NCI-H128 (cell line): Measurements from ENCODE around the gene COX18.

Source experiments
- DNase-seq: peaks from one replicate; lab custom pipeline; 2025; ENCODE audit not compliant: unreplicated experiment; lab: John Stamatoyannopoulos, UW

Gene COX18

DNA sequence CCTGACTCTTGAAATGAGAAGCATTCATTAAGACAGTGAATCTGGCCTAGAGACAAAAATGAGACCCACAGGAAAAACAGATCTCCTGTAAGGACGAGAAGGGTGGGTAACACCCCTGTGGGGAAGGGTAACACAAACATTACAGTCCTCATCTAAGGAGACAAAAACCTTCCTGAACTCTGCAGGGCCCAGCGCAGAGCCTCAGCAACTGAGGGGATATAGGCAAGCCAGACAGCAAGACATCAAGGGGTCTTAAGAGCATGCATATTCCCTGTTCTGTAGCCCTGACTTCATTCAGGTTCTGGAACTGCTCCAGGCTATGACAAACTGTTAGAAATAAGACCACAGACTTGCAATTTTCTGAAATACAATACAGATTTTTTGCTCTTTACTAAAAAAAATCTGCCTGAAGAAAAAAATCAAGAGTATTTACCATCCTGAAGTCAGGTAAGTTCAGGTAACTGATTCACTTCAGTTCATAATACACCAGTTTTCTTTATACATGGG, 15.5 kb downstream of the COX18 start:
- no peak for DNase-seq

DNA sequence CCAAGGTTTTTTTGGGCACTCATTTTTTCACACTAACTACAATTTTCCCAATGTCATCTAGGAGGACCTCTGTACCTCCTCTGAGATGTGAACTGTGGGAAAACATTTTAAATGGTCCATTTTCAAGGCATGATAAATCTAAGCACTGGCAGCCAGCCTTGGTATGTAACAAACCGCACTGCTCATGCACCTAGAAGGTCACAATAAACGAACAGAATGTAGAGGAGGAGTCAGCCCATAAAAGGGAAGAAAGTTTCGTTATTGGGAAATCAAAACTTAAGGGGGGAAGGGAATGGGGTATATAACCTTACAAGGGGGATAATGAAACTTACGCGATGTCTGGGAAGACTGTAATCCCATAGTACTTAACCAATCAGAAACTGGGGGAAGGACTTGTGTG, 16.4 kb downstream of the COX18 start:
- no peak for DNase-seq

DNA sequence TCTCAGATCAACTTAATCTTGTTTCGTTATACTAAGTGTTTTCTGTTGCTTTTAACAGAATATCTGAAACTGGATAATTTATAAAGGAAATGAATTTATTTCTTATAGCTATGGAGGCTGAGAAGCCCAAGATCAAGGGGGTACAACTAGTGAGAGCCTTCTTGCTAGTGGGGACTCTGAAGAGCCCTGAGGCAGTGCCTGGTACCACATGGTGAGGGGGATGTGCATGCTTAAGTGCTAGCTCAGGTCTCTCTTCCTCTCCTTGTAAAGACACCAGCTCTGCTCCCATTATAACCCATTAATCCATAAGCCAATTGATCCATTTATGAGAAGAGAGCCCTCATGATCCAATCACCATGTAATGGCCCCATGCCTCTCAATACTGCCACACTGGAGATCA, 17.9 kb downstream of the COX18 start:
- no peak for DNase-seq

DNA sequence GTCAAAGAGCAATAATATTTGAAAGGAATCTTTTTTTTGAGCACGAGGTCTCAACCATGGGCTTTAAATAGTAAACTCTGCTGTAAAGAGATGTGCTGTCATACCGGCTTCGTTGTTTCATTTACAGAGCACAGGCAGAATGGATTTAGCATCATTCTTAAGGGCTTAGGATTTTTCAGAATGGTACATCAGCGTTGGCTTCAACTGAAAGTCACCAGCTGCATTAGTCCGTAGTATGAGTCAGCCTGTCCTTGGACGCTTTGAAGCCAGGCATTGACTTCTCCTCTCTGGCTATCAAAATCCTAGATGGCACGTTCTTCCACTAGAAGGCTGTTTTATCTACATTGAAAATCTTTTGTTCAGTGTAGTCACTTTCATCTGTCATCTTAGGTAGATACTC, 23.6 kb downstream of the COX18 start:
- DNase-seq = no peak

DNA sequence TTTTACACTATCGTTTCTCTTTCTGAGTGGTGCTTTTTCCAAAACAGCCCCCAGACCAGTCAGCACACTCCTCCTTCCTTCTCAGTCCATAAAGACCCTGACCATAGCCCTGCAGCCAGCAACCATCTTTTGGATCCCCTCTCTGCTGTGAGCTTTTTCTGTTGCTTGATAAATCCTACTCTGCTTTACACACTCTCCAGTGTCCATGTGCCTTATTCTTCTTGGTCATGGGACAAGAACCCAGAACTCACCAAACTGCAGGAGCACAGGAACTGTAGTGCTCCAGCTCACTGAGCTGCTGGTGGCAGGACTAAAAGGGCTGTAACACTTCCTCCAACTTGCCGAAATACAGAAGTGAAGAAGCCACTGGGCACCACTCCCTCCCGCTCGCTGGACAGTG, 32.5 kb downstream of the COX18 start:
- DNase-seq = no peak

DNA sequence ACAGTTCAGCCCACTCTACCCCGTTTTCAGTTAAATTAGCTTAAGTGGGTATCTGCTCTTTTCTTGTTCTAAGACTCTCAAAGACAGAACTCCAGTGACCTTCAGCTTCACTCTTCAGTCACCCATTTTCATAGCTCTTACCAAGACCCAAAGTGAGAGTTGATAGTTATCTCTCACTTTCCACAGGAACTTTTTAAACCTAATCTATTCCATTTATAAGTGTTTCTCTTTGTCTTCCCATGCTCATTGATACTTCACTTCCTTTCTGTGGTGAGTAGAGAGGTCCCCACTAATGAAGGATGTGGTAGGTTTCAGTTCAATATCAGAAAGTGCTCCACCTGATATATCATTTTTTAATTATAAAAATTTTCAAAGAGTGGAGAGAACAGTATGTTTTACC, 33.4 kb downstream of the COX18 start:
- no peak for DNase-seq

DNA sequence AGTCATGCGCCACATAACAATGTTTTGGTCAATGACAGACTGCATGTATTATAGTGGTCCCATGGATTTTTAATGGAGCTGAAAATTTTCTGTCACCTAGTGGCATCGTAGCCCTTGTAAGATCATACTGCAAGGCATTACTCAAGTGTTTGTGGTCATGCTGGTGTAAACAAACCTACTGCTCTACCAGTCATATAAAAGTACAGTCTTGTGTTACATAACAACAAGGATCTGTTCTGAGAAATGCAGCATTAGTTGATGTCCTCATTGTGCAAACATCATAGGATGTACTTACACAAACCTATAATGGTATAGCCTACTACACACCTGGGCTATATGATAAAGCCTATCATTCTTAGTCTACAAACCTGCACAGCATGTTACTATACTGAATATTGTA, 34.6 kb downstream of the COX18 start:
- DNase-seq = no peak

DNA sequence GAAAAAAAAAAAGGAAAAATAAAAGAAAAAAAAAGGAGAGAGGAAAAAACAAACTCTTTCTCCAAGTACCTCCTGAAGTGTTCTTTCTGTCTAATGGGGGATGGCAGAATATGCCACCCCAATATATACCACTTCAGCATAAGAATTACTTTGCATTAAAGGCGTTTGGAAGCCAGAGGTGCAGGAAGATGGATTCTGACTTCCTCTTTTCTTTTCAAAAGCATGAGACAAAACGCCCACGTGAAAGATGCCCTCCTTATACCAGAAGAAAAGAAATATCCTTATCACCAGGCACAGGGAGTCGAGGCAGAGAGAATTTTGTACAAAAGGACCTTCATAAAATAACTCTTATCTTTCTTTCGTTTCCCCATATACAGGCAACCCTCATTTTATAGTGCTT, 40.9 kb downstream of the COX18 start:
- no peak for DNase-seq

DNA sequence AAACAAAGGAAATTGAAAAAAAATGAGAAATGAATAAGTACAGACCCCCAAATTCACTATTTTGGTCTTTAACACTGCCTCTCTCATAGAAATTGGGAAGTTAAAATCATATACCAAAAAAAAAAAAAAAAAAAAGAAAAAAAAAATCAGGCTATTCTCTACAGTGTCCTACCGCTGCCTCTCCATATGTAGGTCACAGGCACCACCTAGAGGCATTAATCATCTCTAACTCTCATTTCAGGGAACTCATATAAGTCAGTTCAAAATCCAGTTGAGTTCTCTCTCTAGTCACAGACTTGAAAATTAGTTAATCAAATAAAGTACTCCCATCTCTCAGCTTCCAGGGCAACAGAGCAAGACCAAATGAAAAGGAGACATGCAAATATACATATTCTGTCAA, 47.9 kb downstream of the COX18 start:
- no peak for DNase-seq

DNA sequence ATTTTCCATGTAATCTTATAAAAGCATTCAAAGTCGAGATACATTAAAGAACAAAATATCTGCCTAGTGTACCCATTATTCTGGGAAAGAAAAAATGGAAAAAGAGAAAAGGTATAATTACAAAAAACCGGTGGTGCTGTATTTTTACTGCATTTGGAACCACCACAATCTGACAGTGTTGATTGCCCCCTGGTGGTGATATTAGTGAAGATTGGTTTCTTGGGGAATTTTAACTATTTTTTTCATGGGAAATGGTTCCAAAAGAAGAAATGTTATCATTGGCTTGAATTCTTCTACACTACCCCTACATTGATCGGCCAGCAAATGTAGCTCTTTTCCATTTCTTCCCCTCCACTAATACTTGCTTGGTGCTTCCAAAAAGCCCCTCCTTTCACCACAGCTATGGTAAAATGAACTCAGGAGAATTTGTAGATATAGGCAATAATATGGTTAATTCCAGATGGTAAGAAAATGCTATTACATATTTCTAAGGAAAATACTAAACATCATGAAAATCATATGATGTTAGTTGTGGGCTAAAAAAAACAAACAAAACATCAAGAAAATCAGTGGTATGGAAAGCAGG, 50.0 kb downstream of the COX18 start:
- DNase-seq = no peak

DNA sequence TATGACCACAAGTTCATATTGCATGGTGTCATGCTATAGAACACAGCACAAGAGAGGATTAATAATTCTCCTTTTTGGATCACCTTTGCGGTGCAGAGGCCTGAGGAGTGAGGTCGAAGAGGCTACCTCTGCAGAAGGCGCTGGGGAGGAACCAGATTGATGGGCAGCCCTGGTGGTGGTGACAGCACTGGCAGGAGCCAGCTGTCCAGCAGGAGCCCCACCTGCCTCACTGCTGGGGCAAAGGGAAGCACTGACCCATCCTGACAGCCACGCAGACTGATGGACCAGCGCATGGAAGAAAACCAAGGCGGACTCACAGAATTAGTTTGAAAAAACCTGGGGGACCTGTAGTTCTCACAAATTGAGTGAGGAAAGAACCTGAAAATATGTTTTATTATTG, 50.9 kb downstream of the COX18 start:
- DNase-seq = no peak

DNA sequence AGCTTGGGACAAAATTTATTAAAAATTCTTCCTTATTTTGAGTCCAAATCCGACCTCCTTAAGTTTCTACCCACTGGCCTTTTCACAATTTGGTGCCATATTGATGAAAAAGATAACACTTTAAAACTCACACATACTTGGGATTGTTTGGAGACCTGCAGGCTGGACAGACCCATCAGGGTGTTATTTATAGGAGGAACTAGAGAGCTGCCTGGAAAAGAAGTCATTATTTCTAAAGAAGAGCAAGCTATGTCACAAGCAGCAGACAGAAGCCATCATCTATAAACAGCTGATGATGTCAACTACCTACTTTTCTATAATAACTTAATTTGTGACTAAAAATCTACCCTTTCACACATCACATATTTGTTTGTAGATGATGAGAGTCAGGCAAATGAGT, 56.2 kb downstream of the COX18 start:
- DNase-seq = no peak

DNA sequence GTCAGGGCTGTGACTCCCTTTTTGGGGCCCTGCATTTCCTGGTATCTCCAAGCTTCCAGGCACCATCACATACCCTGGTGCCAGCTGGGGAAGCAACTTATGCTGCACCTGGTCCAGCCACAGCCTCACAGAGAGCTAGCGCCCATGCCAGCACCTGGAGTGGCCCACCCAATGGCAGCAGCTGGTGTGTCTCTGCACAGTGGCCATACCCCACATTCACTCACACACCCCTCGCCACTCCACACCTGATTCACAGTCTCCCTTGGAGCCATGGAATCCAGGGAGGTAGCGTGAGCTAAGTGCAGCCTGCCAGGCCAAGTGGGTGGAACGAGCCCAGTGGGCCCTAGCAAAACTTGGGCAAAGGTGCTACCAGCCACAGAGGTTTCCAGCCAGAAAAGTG, 56.8 kb downstream of the COX18 start:
- DNase-seq = no peak

DNA sequence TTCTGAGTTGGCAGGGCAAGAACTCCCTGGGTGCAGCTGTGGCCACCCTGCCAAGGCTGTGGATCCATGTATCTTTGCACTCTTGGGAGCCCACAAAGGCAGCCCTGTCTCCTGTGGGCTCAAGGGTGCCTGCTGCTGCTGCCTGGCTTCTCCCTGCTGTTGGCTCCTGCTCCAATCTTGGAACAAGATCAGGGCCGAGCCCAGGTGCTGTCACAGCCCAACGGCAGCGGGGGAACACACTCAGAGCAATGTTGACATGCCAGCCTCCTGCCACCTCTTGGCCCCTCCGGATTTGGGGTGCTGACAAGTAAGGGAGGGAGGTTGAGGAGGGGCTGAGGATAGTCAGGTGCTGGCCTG, 57.9 kb downstream of the COX18 start:
- no peak for DNase-seq

DNA sequence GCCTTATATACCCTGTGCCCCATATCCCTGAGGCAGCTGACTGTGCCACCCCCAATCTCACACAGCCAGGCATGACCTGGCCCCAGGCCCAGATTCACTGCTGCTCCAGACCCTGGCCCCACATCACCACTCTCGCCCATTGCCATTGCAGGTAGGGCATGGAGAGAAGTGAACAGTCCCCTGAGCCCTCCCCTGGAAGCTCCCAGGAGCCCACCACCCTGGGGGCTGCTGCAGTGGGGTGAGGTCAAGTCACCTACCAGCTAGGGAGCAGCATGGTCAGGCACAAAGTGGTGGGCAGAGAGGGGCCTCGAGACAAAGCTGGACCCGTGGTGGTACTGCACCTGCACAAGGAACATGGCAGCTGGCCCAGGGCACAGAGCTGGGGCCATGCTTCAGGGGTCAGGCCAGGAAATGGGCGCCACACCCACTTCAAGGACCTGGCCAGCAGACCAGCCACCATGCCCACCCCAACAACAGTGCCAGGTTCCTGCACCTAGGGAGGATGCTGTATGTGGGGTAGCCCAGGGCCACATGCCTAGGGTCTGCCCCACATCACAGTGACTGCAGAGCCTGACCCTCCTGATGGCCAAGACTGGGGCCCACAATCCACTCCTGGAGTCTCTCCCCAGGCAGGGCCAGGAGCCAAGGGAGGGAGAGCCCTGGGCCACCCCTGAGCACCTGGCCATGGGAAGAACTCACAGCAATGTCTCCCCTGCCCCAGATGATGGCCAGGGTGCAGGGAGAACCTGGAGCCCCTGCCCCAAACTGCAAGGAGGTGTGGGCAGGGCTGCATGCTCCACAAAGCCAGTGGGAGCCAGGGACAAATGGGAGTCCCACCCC, 58.5 kb downstream of the COX18 start:
- no peak for DNase-seq

DNA sequence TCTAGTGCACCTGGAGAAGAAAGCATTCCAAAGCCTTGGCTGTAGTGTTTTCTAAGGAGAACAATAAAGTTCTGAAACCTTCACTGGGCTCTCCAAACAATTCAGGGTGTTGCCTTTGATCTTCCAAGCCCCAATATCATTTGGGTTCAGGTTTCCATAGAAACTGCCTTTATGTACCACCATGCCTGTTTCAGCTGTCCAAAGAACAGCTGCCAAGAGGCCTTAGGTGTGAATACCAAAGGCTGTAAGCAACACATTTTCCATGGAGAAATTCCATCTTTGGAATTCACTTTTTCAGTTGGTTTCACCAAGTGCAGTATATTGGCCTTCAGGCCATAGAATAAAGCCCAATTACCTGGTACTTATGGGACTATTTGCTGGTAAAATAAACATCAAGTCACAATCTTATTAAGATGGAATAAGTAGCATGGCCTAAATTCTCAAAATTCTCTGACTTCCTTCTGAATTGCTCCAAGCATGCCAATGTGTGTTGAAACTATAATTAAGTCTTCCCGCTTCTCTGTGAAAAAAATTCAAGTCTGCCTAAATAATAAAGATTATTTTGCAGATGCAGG, 61.9 kb downstream of the COX18 start:
- DNase-seq = no peak

DNA sequence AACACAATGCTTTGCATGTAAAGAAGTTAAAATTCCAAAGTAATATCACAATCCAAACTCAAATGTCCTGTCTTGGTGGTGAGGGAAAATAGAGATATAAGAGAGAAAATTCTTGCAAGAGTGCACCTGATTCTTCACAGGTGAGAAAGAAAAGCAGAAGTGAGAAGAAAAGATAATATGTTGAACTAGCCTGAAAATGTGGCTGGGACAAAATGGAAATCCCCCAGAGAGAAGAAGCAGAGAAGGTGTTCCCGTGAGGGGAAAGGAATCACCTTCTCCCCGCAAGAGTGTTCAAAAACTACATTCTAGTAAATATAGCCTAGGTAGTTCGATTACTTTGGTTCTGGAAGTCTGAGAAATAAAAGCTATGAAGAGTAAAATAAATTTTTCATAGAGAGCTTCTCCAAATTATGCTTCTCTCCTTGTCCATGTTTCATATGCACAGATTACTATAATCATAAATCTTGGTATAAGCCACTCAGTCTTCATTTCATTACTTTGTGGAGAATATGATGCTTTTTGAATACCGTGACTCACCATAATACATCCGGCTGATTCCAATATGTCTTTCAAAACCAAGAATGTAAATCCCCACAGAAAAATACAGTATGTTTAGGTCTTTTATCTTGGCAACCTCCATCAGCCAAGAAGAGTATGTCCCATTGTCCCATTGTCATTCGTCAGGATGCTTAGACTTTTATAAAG, 63.1 kb downstream of the COX18 start:
- no peak for DNase-seq

DNA sequence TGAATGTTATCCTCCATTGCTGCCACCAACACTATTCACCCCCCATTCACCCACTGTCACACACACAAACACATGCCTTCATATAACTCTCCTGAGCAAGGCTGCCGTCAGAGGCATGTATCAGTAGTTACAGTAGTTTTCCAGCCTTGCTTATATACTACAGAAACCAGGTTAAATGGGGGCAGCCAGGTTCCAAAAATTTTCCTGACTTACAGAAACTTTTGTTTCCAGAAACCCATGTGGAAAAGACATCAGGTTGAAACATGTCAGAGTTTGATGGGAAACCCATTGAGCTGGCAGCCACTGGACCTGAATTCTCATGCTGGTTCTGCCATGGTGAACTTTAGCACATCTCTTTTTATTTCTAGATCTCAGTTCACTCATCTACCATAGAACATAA, 64.0 kb downstream of the COX18 start:
- DNase-seq = no peak
